H1 (cell line): ENCODE results near the gene OSBPL5. TPM values are rescaled to one million over a fixed set of nuclear protein-coding genes. Genes with fewer than 3 reads are reported as not detected.

Source experiments
- CTCF ChIA-PET: fragments of 300-600 bp; sonication (Branson Sonifier 250); formaldehyde crosslinking; loops from one replicate; lab custom pipeline; 2021; ENCODE audit not compliant: partially characterized antibody; lab: Charles Lee
- POLR2A ChIA-PET: fragments of 300-600 bp; sonication (Branson Sonifier 250); formaldehyde crosslinking; loops from one replicate; lab custom pipeline; 2021; ENCODE audit warnings: inconsistent platforms; ENCODE audit not compliant: partially characterized antibody; lab: Charles Lee
- DNase-seq, 2 experiments: peaks; one replicate each; pipeline versions ENCODE4 v3.0.0 to v3.0.0-alpha.2; 2010 to 2022; ENCODE audit warnings: low spot score in 2 of 2, low read depth in 1 of 2, mixed read lengths in 1 of 2
- FAIRE-seq: peaks from 2 replicates; lab custom pipeline; 2011; peaks lifted over from hg19 to GRCh38; lab: Jason Lieb, UNC
- H2AFZ ChIP-seq: 2 replicates; pipeline ENCODE4 v1.8.1; 2012; ENCODE audit warnings: low read length, inconsistent platforms
- H2AK5ac ChIP-seq: 2 replicates; pipeline ENCODE4 v1.6.1; 2013; ENCODE audit warnings: low read depth, low read length
- H2BK120ac ChIP-seq: replicated peaks from 2 replicates; pipeline ENCODE3; 2013; ENCODE audit warnings: low read depth, low read length, inconsistent platforms
- H2BK12ac ChIP-seq: 2 replicates; pipeline ENCODE4 v1.6.1; 2013; ENCODE audit warnings: low read depth, low read length
- H2BK15ac ChIP-seq: 2 replicates; pipeline ENCODE4 v1.6.1; 2013; ENCODE audit warnings: low read length
- H2BK20ac ChIP-seq: 2 replicates; pipeline ENCODE4 v1.6.1; 2013; ENCODE audit warnings: low read length
- H2BK5ac ChIP-seq: 2 replicates; pipeline ENCODE4 v1.6.1; 2013; ENCODE audit warnings: low read depth, low read length
- H3K14ac ChIP-seq: 2 replicates; pipeline ENCODE4 v1.6.1; 2013; ENCODE audit warnings: inconsistent platforms; ENCODE audit not compliant: insufficient read length
- H3K18ac ChIP-seq: 2 replicates; pipeline ENCODE4 v1.6.1; 2013; ENCODE audit warnings: low read length; ENCODE audit errors: extremely low read depth
- H3K23ac ChIP-seq: 2 replicates; pipeline ENCODE4 v1.6.1; 2013; ENCODE audit warnings: inconsistent platforms; ENCODE audit not compliant: insufficient read length
- H3K23me2 ChIP-seq: 2 replicates; pipeline ENCODE4 v1.6.1; 2013; ENCODE audit warnings: low read depth, low read length
- H3K27ac ChIP-seq: 2 replicates; pipeline ENCODE4 v1.6.1; 2011; ENCODE audit warnings: low read depth, low read length, inconsistent platforms
- H3K27me3 ChIP-seq, 4 experiments: replicated peaks in 1 of 4; 1 replicate in 1 of 4; 2 replicates in 3 of 4; pipeline versions ENCODE4 v1.6.1 to v1.8.1; 2011 to 2013; ENCODE audit warnings: low read length in 3 of 4, mild to moderate bottlenecking in 3 of 4, inconsistent platforms in 2 of 4, mixed read lengths in 2 of 4, moderate library complexity in 1 of 4; ENCODE audit not compliant: control insufficient read depth in 3 of 4, insufficient read depth in 3 of 4; ENCODE audit errors: extremely low read depth in 1 of 4
- H3K36me3 ChIP-seq, 4 experiments: 2 replicates each; pipeline versions ENCODE4 v1.6.1 to v1.8.1; 2011 to 2013; ENCODE audit warnings: mild to moderate bottlenecking in 4 of 4, low read length in 3 of 4, moderate library complexity in 2 of 4, control low read depth in 1 of 4, inconsistent platforms in 1 of 4; ENCODE audit not compliant: insufficient read depth in 4 of 4, control insufficient read depth in 2 of 4
- H3K4ac ChIP-seq: replicated peaks from 2 replicates; pipeline ENCODE3; 2013; ENCODE audit warnings: low read length, low read depth, mixed read lengths, inconsistent platforms; ENCODE audit not compliant: insufficient read length
- H3K4me1 ChIP-seq, 4 experiments: replicated peaks in 1 of 4; 1 replicate in 1 of 4; 2 replicates in 3 of 4; pipeline versions ENCODE4 v1.6.1 to v1.8.1; 2011 to 2013; ENCODE audit warnings: low read length in 3 of 4, inconsistent platforms in 2 of 4, mixed read lengths in 1 of 4; ENCODE audit not compliant: insufficient read depth in 4 of 4, control insufficient read depth in 3 of 4
- H3K4me2 ChIP-seq, 2 experiments: 2 replicates each; pipeline versions ENCODE4 v1.6.1 to v1.8.1; 2011 to 2013; ENCODE audit warnings: low read depth in 2 of 2, low read length in 2 of 2, control low read depth in 1 of 2, inconsistent platforms in 1 of 2, mild to moderate bottlenecking in 1 of 2; ENCODE audit not compliant: insufficient read depth in 1 of 2
- H3K4me3 ChIP-seq, 4 experiments: fragments of 200-600, 300-600 bp in 1 of 4; sonication (generic), shearing (Covaris generic), sonication (Bioruptor Twin) in 1 of 4; 2 replicates each; pipeline versions ENCODE4 v1.5.1 to v1.8.1; 2011 to 2016; ENCODE audit warnings: low read length in 4 of 4, low read depth in 3 of 4, control low read depth in 2 of 4, inconsistent platforms in 2 of 4, mild to moderate bottlenecking in 2 of 4, mixed read lengths in 1 of 4, moderate library complexity in 1 of 4; ENCODE audit not compliant: insufficient read depth in 2 of 4; ENCODE audit errors: extremely low read depth in 1 of 4
- H3K56ac ChIP-seq: replicated peaks from 2 replicates; pipeline ENCODE3; 2013; ENCODE audit warnings: low read depth, mild to moderate bottlenecking, mixed read lengths, low read length, inconsistent platforms; ENCODE audit not compliant: insufficient read length
- H3K79me1 ChIP-seq: 2 replicates; pipeline ENCODE4 v1.6.1; 2013; ENCODE audit warnings: low read depth, low read length, control low read depth
- H3K79me2 ChIP-seq, 2 experiments: 2 replicates each; pipeline versions ENCODE4 v1.6.1 to v1.8.1; 2012 to 2013; ENCODE audit warnings: low read length in 2 of 2, mild to moderate bottlenecking in 2 of 2, inconsistent platforms in 1 of 2; ENCODE audit not compliant: insufficient read depth in 2 of 2, control insufficient read depth in 1 of 2
- H3K9ac ChIP-seq, 4 experiments: replicated peaks in 1 of 4; 1 replicate in 1 of 4; 2 replicates in 3 of 4; pipeline versions ENCODE4 v1.6.1 to v1.8.1; 2011 to 2013; ENCODE audit warnings: low read depth in 3 of 4, low read length in 3 of 4, control low read depth in 2 of 4, mild to moderate bottlenecking in 2 of 4, moderate library complexity in 2 of 4, inconsistent platforms in 1 of 4; ENCODE audit errors: extremely low read depth in 1 of 4
- H3K9me3 ChIP-seq, 2 experiments: 2 replicates each; pipeline versions ENCODE4 v1.6.1 to v1.8.1; 2012 to 2013; ENCODE audit warnings: mild to moderate bottlenecking in 2 of 2, moderate library complexity in 2 of 2, control low read depth in 1 of 2, inconsistent platforms in 1 of 2, low read depth in 1 of 2, low read length in 1 of 2, mixed read lengths in 1 of 2; ENCODE audit not compliant: insufficient read depth in 2 of 2
- H4K20me1 ChIP-seq, 2 experiments: replicated peaks in 1 of 2; 2 replicates each; pipeline versions ENCODE3 to v1.8.1; 2011 to 2013; ENCODE audit warnings: inconsistent platforms in 2 of 2, low read length in 2 of 2, mild to moderate bottlenecking in 1 of 2; ENCODE audit not compliant: insufficient read depth in 2 of 2, control insufficient read depth in 1 of 2
- H4K5ac ChIP-seq: 2 replicates; pipeline ENCODE4 v1.6.1; 2013; ENCODE audit warnings: low read length, low read depth, mixed read lengths, inconsistent platforms; ENCODE audit not compliant: insufficient read length
- H4K8ac ChIP-seq: 2 replicates; pipeline ENCODE4 v1.8.0; 2013; ENCODE audit warnings: mild to moderate bottlenecking, moderate library complexity, low read length, inconsistent platforms; ENCODE audit not compliant: insufficient read depth; ENCODE audit errors: extremely low read depth
- H4K91ac ChIP-seq: replicated peaks from 2 replicates; pipeline ENCODE3; 2013; ENCODE audit warnings: low read length, mixed read lengths, inconsistent platforms; ENCODE audit not compliant: insufficient read length
- WGBS, 2 experiments: shearing (Covaris generic) in 1 of 2; methylation state at CpG; one replicate each; pipeline versions ENCODE4 v1.1.6 to v1.1.7; 2013 to 2015; ENCODE audit warnings: low lambda C conversion rate in 2 of 2, mixed read lengths in 2 of 2, inconsistent platforms in 1 of 2, low coverage in 1 of 2, missing lambda C conversion rate in 1 of 2; ENCODE audit not compliant: insufficient replicate concordance in 2 of 2, insufficient coverage in 1 of 2, insufficient read length in 1 of 2; ENCODE audit errors: extremely low coverage in 1 of 2, missing lambda C conversion rate in 1 of 2; 5-methylcytosine and 5-hydroxymethylcytosine counted together
- polyA plus RNA-seq, 7 experiments: library from polyadenylated mRNA; depleted of rRNA in 3 of 7; stranded (reverse) in 5 of 7; unstranded in 2 of 7; fragments of >200 nt in 5 of 7; fragments of 200-250 nt in 2 of 7; gene quantifications; 1 replicate in 5 of 7; 2 replicates in 1 of 7; 4 replicates in 1 of 7; pipeline versions ENCODE4 v1.2.1 to v1.2.3, GENCODE V29; 2011 to 2013; ENCODE audit warnings: missing spikeins in 2 of 7, mixed read lengths in 2 of 7
- total RNA-seq: library from RNA; stranded (reverse); fragmentation: NEBNext Ultra II Directional; extraction: Animal tissue kit (Norgen Biotek cat#: 25700); gene quantifications from 2 replicates; pipeline ENCODE4 v1.2.1, GENCODE V29; 2021

The OSBPL5 gene
- total and polyA plus RNA-seq, 2 of the 8 experiments (the other 6 are each of a cell fraction or from before 2014, with no cell fraction given) = 3.4 to 9.9 TPM

GRCh38 chr11:3213659-3214419, 48.7 kb upstream of the OSBPL5 start:
- FAIRE-seq (no peak), DNase-seq (no peak)
- peaks cover 0 to 4% (median under 1%) of the 10 kb centered on the region in 4 experiments; a peak in 2 of 7 replicates for H3K4me1 ChIP-seq
- H3K79me1 ChIP-seq = no peaks in the 10 kb centered on the region
- H2AK5ac ChIP-seq = no peak overlapping the region
- no peaks in the 10 kb centered on the region for H4K20me1 ChIP-seq
- ChIA-PET CTCF (interaction anchor here (0.5 to 5.7 kb wide), 9 partner anchors 10 to 107 kb away, joined by 3 to 99 read pairs (median 6); no protein-coding TSS in a partner anchor), POLR2A (interaction anchor here (0.9 to 1.4 kb wide), 2 partner anchors 15 to 18 kb away, joined by 3 read pairs; no protein-coding TSS in a partner anchor)
- no peaks in the 10 kb centered on the region for H3K9me3 ChIP-seq
- no peak overlapping the region for H3K23ac ChIP-seq
- peak overlapping the region; percentile 51 for H3K18ac ChIP-seq
- H2BK15ac ChIP-seq = no peak overlapping the region
- H4K8ac ChIP-seq = no peak overlapping the region
- H4K5ac ChIP-seq = no peak overlapping the region
- H3K79me2 ChIP-seq = no peaks in the 10 kb centered on the region
- no peak overlapping the region for H3K27ac ChIP-seq
- H3K36me3 ChIP-seq = no peaks in the 10 kb centered on the region
- H2BK120ac ChIP-seq = no peak overlapping the region
- H3K23me2 ChIP-seq = peaks cover 2% of the 10 kb centered on the region; the same call in 1 of the 2 replicates
- H3K14ac ChIP-seq = no peak overlapping the region
- H2BK20ac ChIP-seq = no peak overlapping the region
- 71% methylated on average over 20 of the region's 24 CpGs; no CpG with 5 or more reads in 1 of the 2 experiments for WGBS, 2 experiments
- no peak overlapping the region for H3K4ac ChIP-seq
- no peak overlapping the region for H2BK5ac ChIP-seq
- no peaks in the 10 kb centered on the region for H3K27me3 ChIP-seq
- H3K4me2 ChIP-seq = no peak overlapping the region
- no peak overlapping the region for H3K56ac ChIP-seq
- no peak overlapping the region for H3K9ac ChIP-seq
- no peak overlapping the region for H3K4me3 ChIP-seq
- H2AFZ ChIP-seq = no peak overlapping the region
- H2BK12ac ChIP-seq = no peak overlapping the region; the same call in 1 of the 2 replicates
- H4K91ac ChIP-seq = peak overlapping the region; percentile 25
